ENCODE measurements around the gene GNG13. TPM values are rescaled to one million over a fixed set of nuclear protein-coding genes. Genes with fewer than 3 reads are reported as not detected.

Gene GNG13
- total RNA-seq, 1 donor from 2014 or later = not detected

DNA sequence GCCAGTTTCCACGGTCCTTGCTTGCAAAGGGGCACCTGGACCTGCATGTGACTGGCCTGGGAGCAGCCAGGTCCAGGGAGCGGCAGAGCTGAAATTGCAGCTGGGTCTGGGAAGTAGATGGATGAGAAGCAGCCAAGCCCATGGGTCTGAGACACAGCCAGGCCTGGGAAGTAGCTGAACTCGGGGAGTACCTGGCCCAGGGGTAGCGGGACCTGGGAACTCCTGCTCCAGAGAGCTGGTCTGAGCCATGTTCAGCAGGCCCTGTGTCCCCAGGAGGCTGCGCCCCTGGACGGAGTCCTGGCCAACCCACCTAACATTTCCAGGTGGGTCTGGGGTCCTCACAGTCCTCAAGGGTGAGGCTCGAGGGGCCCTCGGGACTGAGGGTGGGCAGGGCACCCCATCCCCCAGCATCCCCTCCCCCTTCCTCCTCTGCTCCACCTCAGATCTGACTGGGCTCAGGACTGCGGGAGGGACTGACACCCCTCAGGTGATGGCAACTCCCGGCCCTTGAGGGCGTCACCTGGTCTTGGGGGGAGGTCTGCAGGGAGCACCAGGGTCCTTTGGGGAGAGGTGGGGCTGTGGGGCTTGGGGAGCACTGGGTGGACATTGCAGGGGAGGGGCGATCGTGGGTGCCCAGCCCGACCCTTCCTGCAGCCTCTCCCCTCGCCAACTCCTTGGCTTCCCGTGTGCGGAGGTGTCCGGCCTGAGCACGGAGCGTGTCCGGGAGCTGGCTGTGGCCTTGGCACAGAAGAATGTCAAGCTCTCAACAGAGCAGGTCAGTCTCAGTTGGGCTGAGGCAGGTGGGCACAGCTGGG, 37.0 kb downstream of the GNG13 start:
- H3K4me1 Mint-ChIP-seq (ENCODE audit: low read depth) = peaks cover 3% of the 10 kb centered on the region

DNA sequence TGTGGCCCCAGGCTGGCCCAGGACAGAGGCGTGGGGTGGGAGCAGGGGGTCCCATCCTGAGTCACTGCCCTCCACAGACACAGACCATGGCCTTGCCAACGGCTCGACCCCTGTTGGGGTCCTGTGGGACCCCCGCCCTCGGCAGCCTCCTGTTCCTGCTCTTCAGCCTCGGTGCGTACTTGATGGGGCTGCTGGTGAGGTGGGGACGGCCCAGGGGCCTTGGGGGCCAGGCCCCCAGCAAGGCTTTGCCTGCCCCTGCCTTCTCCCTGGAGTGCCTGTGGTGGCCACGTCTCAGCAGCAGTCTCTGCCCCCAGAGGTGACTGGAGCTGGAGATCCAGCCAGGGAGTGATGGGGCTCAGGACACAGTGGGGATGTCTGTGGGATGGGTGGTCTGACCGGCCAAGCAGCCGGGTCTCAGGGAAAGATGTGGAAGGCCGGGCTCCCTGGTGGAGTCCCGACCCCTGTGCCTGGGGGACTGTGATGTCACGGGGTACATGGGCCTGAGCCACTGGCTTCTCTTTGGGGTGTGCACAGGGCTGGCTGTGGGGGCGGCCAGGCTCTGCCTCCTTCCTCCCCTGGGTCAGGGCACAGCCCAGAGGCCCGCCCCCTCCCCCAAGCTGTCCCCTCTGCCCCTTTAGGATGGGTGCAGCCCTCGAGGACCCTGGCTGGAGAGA, 37.8 kb downstream of the GNG13 start:
- H3K4me3 Mint-ChIP-seq (ENCODE audit: low read depth) = no peak overlapping the region
- H3K27ac Mint-ChIP-seq = no peak overlapping the region
- H3K36me3 Mint-ChIP-seq (ENCODE audit: insufficient read depth) = no peaks in the 10 kb centered on the region
- DNase-seq (ENCODE audit: low spot score, unreplicated experiment) = no peak
- H3K9me3 Mint-ChIP-seq (ENCODE audit: low read depth) = no peaks in the 10 kb centered on the region
- TF ChIP-seq, protein P1, sequence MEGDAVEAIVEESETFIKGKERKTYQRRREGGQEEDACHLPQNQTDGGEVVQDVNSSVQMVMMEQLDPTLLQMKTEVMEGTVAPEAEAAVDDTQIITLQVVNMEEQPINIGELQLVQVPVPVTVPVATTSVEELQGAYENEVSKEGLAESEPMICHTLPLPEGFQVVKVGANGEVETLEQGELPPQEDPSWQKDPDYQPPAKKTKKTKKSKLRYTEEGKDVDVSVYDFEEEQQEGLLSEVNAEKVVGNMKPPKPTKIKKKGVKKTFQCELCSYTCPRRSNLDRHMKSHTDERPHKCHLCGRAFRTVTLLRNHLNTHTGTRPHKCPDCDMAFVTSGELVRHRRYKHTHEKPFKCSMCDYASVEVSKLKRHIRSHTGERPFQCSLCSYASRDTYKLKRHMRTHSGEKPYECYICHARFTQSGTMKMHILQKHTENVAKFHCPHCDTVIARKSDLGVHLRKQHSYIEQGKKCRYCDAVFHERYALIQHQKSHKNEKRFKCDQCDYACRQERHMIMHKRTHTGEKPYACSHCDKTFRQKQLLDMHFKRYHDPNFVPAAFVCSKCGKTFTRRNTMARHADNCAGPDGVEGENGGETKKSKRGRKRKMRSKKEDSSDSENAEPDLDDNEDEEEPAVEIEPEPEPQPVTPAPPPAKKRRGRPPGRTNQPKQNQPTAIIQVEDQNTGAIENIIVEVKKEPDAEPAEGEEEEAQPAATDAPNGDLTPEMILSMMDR (IDR thresholded peaks at IDR 0.05; ENCODE audit: unreplicated experiment) = no peak
- H3K4me1 Mint-ChIP-seq (ENCODE audit: low read depth) = peaks cover 3% of the 10 kb centered on the region
- peaks cover 5% of the 10 kb centered on the region for H3K27me3 Mint-ChIP-seq

More for the DNA sequence above, 37.0 kb downstream of the GNG13 start:
- no peaks in the 10 kb centered on the region for H3K9me3 Mint-ChIP-seq (ENCODE audit: low read depth)
- TF ChIP-seq, protein P1 (IDR thresholded peaks at IDR 0.05; ENCODE audit: unreplicated experiment) = no peak
- no peaks in the 10 kb centered on the region for H3K36me3 Mint-ChIP-seq (ENCODE audit: insufficient read depth)
- H3K4me3 Mint-ChIP-seq (ENCODE audit: low read depth) = no peak overlapping the region
- peaks cover 3% of the 10 kb centered on the region for H3K27me3 Mint-ChIP-seq
- no peak for DNase-seq (ENCODE audit: low spot score, unreplicated experiment)
- H3K27ac Mint-ChIP-seq = no peak overlapping the region

- peaks cover 8% of the 10 kb centered on the region for H3K27me3 Mint-ChIP-seq
- no peak for DNase-seq (ENCODE audit: low spot score, unreplicated experiment)
- H3K27ac Mint-ChIP-seq = no peak overlapping the region
- no peak overlapping the region for H3K4me3 Mint-ChIP-seq (ENCODE audit: low read depth)
- peaks cover 3% of the 10 kb centered on the region for H3K4me1 Mint-ChIP-seq (ENCODE audit: low read depth)
- H3K9me3 Mint-ChIP-seq (ENCODE audit: low read depth) = no peaks in the 10 kb centered on the region
- no peaks in the 10 kb centered on the region for H3K36me3 Mint-ChIP-seq (ENCODE audit: insufficient read depth)
- TF ChIP-seq, protein P1 (IDR thresholded peaks at IDR 0.05; ENCODE audit: unreplicated experiment) = no peak
These were observed 38.7 kb downstream of the GNG13 start for GRCh38 chr16:761625-762513.

GRCh38 chr16:760545-761343, 39.8 kb downstream of the GNG13 start, which contains the start of gene MSLN:
Gene MSLN (plus strand): TSS chr16:760734. CDS start chr16:762681, 1,947 bp downstream.
- Mint-ChIP-seq H3K4me1 (ENCODE audit: low read depth) (peaks cover 3% of the 10 kb centered on the region), H3K27ac (peak within 1 kb of the TSS; percentile 53), H3K27me3 (peaks cover 13% of the 10 kb centered on the region), H3K4me3 (ENCODE audit: low read depth) (no peak within 1 kb of the TSS), H3K9me3 (ENCODE audit: low read depth) (peaks cover 4% of the 10 kb centered on the region), H3K36me3 (ENCODE audit: insufficient read depth) (no peaks in the 10 kb centered on the region)
- TF ChIP-seq, protein P1 (IDR thresholded peaks at IDR 0.05; ENCODE audit: unreplicated experiment) = no peak
- no peak for DNase-seq (ENCODE audit: low spot score, unreplicated experiment)
